ENCODE data around the gene TP73. TPM values are rescaled to one million over a fixed set of nuclear protein-coding genes. Genes with fewer than 3 reads are reported as not detected.

TP73 gene
- total RNA-seq, 1 donor from 2014 or later = 2.2 TPM

DNA sequence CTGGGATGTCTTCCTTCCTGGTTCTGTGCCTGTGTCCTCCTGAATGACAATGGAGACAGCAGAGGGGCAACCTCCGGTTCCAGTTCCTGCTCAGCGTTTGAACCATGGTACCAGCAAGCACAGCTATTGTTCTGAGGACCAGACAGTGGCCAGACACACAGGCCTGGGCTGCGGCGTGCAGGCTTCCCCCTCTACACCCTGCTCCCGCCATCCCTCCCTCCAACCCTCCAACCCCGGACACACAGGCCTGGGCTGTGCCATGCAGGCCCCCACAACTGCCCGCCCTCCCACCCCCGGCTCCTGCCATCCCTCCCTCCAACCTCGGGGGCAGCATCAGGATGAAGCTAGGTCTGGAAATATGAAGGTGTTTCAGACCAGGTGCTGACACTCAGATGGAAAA is 35.5 kb upstream of the TP73 start:
- peaks cover 28% of the 10 kb centered on the region for H3K4me1 Mint-ChIP-seq (ENCODE audit: low read depth)
- H3K27ac Mint-ChIP-seq = no peak overlapping the region

DNA sequence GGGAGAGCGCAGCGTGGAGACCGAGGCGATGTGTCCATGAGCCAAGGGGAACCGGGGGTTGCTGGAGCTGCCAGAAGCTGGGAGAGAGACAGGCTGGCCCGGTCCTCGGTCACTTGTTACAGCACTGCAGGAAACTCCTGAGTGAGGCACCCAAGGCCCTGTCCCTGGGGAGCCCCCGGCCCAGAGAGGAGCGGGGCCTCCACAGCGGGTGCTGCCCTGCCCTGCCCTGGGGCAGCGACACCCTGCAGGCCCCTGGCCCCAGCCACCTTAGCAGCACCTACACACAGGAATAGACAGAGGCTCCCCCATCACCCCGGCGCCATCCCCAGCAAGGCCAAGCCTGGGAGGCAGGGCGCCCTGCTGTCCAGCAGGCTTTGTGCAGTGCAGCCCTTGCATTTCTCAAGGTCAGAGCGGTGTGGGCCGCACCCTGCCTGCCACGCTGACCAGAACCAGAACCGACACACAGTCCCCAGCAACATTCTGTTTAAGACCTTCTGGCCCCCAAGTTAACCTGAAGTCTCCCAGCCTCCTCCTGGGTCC is 34.4 kb upstream of the TP73 start:
- no peak overlapping the region for H3K4me3 Mint-ChIP-seq (ENCODE audit: low read depth)
- H3K4me1 Mint-ChIP-seq (ENCODE audit: low read depth) = peaks cover 22% of the 10 kb centered on the region
- H3K9me3 Mint-ChIP-seq (ENCODE audit: low read depth) = no peaks in the 10 kb centered on the region
- TF ChIP-seq, protein P1, sequence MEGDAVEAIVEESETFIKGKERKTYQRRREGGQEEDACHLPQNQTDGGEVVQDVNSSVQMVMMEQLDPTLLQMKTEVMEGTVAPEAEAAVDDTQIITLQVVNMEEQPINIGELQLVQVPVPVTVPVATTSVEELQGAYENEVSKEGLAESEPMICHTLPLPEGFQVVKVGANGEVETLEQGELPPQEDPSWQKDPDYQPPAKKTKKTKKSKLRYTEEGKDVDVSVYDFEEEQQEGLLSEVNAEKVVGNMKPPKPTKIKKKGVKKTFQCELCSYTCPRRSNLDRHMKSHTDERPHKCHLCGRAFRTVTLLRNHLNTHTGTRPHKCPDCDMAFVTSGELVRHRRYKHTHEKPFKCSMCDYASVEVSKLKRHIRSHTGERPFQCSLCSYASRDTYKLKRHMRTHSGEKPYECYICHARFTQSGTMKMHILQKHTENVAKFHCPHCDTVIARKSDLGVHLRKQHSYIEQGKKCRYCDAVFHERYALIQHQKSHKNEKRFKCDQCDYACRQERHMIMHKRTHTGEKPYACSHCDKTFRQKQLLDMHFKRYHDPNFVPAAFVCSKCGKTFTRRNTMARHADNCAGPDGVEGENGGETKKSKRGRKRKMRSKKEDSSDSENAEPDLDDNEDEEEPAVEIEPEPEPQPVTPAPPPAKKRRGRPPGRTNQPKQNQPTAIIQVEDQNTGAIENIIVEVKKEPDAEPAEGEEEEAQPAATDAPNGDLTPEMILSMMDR (IDR thresholded peaks at IDR 0.05; ENCODE audit: unreplicated experiment) = no peak
- H3K36me3 Mint-ChIP-seq (ENCODE audit: insufficient read depth) = no peaks in the 10 kb centered on the region
- no peak overlapping the region for H3K27ac Mint-ChIP-seq
- peaks cover 13% of the 10 kb centered on the region for H3K27me3 Mint-ChIP-seq
- DNase-seq (ENCODE audit: low spot score, unreplicated experiment) = no peak

More for the DNA sequence above, 35.5 kb upstream of the TP73 start:
- Mint-ChIP-seq H3K9me3 (ENCODE audit: low read depth) (no peaks in the 10 kb centered on the region), H3K27me3 (peaks cover 13% of the 10 kb centered on the region), H3K36me3 (ENCODE audit: insufficient read depth) (no peaks in the 10 kb centered on the region), H3K4me3 (ENCODE audit: low read depth) (no peak overlapping the region)
- TF ChIP-seq, protein P1 (IDR thresholded peaks at IDR 0.05; ENCODE audit: unreplicated experiment) = no peak
- no peak for DNase-seq (ENCODE audit: low spot score, unreplicated experiment)

DNA sequence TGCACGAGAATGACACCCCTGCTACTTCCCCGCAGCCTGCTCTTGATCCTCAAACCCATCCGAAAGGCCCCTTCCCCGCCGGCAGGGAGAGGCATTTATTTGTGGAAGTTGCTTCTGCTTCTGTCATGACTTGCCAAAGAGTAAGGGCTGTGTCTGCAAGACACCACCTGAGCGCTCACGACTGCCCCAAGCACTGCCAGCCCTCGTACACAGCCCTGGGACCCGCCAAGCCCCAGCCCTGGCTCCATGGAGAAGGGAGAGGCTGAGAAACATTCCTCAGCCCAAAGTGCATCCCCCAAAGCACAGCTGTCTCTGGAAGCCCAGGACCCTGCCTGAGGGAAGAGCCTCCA is 33.8 kb upstream of the TP73 start:
- peaks cover 16% of the 10 kb centered on the region for H3K4me1 Mint-ChIP-seq (ENCODE audit: low read depth)
- TF ChIP-seq, protein P1 (IDR thresholded peaks at IDR 0.05; ENCODE audit: unreplicated experiment) = no peak
- H3K36me3 Mint-ChIP-seq (ENCODE audit: insufficient read depth) = no peaks in the 10 kb centered on the region
- no peak overlapping the region for H3K27ac Mint-ChIP-seq
- no peak for DNase-seq (ENCODE audit: low spot score, unreplicated experiment)
- H3K9me3 Mint-ChIP-seq (ENCODE audit: low read depth) = no peaks in the 10 kb centered on the region
- H3K27me3 Mint-ChIP-seq = peaks cover 13% of the 10 kb centered on the region
- H3K4me3 Mint-ChIP-seq (ENCODE audit: low read depth) = no peak overlapping the region

DNA sequence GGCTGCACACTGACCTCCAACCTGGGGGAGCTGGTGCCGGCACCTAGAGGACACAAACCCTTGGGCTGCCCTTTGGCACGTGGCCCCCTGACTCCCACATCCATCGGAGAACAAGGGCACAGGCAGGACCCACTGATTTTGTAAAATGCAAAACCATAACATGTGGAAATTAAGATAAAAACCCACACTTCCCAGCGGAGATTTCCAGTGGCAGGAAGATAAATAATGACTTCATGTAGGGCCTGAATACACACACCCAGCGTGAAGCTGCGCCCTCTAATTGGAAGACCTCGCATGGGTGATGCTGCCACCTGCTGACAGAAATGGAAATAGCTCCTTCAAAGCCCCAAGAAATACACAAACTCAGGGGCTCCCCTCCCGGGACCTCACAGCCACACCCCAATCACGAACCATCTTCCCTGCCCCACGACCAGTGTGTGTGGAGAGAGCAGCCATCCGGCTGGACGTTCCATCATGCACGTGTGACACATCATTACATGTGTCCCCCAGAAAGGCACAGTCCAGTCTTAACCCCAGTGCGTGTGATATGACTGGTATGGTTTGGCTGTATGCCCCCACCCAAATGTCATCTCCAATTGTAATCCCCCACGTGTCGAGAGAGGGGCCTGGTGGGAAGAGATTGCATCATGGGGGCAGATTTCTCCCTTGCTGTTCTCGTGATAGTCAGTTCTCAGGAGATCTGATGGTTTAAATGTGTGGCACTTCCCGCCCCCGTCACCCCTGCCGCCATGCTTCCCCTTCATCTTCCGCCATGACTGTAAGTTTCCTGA is 33.2 kb upstream of the TP73 start:
- Mint-ChIP-seq H3K36me3 (ENCODE audit: insufficient read depth) (no peaks in the 10 kb centered on the region), H3K9me3 (ENCODE audit: low read depth) (no peaks in the 10 kb centered on the region), H3K27me3 (peaks cover 17% of the 10 kb centered on the region), H3K4me1 (ENCODE audit: low read depth) (peaks cover 16% of the 10 kb centered on the region), H3K4me3 (ENCODE audit: low read depth) (no peak overlapping the region), H3K27ac (no peak overlapping the region)
- DNase-seq (ENCODE audit: low spot score, unreplicated experiment) = peak; percentile 72
- TF ChIP-seq, protein P1 (IDR thresholded peaks at IDR 0.05; ENCODE audit: unreplicated experiment) = peak; percentile 85

DNA sequence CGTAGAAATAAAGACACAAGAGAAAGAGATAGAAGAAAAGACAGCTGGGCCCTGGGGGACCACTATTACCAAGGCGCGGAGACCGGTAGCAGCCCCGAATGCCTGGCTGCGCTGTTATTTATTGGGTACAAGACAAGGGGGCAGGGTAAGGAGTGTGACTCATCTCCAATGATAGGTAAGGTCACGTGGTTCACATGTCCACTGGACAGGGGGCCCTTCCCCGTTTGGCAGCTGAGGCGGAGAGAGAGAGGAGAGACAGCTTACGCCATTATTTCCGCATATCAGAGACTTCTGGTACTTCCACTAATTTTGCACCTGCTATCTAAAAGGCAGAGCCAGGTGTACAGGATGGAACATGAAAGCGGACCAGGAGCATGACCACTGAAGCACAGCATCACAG is 31.6 kb upstream of the TP73 start:
- Mint-ChIP-seq H3K27me3 (peaks cover 17% of the 10 kb centered on the region), H3K4me3 (ENCODE audit: low read depth) (no peak overlapping the region), H3K36me3 (ENCODE audit: insufficient read depth) (no peaks in the 10 kb centered on the region), H3K4me1 (ENCODE audit: low read depth) (peaks cover 9% of the 10 kb centered on the region), H3K9me3 (ENCODE audit: low read depth) (no peaks in the 10 kb centered on the region), H3K27ac (no peak overlapping the region)
- TF ChIP-seq, protein P1 (IDR thresholded peaks at IDR 0.05; ENCODE audit: unreplicated experiment) = no peak
- no peak for DNase-seq (ENCODE audit: low spot score, unreplicated experiment)
